LNCaP clone FGC (cell line): Measurements from ENCODE around the gene NCBP3.
A peak's percentile ranks its signal among the peaks of the same experiment; 100 is the strongest.

Experiments
- DNase-seq: peaks from one replicate; pipeline ENCODE4 v3.0.0-alpha.2; 2011; ENCODE audit warnings: low read depth
- H3K4me3 ChIP-seq: 2 replicates; pipeline ENCODE4 v1.5.1; 2011; ENCODE audit warnings: mild to moderate bottlenecking, low read depth, low read length, control low read depth
- TF ChIP-seq, protein P1 (sequence below): IDR thresholded peaks from 2 replicates; pipeline ENCODE4 v1.5.1; 2012; ENCODE audit warnings: mild to moderate bottlenecking; ENCODE audit not compliant: control insufficient read depth, insufficient read depth; ENCODE audit errors: extremely low read depth

The NCBP3 gene

DNA sequence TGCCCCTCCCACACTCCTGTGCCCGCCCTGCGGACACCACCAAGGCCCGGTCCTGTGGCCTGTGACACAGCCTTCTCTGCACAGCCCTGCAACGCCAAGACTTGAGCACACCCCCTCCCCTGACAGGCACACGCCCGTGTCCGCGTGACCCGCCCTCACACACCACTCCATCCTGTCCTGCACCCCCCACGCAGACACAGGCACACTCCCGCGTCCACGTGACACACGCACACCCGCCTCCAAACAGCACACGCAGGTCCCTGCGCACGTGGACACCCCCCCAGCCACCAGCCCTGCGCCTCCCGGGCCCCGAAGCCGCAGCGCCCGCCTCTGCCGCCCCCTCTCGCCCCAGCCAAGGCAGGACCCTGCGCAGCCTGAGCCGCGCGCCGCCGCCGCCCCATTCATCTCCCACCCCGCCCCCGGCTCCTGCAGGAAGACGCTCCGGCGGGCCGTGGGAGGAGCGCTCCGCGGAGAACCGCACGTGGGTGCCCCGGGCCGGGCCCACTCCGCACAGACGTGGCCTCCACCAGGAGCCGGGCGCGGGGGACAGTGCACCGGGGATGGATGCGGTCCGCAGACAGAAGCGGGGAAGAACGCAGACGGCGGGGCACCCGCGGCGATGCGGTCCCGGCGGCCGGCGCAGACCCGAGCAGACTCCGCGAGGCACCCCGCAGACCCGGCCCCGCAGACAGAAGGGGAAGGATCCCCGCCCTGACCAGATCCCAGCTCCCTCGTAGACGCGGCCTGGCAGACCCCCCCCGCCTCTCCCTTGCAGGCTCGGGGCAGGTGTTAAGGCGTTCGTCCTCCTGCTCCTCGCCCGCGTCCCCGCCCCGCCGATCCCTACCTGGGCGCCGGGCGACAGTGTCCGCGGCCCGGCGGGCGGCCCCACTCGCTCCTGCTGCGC lies 46.3 kb upstream of the NCBP3 start:
- DNase-seq: peak; percentile 75
- TF ChIP-seq, protein P1, sequence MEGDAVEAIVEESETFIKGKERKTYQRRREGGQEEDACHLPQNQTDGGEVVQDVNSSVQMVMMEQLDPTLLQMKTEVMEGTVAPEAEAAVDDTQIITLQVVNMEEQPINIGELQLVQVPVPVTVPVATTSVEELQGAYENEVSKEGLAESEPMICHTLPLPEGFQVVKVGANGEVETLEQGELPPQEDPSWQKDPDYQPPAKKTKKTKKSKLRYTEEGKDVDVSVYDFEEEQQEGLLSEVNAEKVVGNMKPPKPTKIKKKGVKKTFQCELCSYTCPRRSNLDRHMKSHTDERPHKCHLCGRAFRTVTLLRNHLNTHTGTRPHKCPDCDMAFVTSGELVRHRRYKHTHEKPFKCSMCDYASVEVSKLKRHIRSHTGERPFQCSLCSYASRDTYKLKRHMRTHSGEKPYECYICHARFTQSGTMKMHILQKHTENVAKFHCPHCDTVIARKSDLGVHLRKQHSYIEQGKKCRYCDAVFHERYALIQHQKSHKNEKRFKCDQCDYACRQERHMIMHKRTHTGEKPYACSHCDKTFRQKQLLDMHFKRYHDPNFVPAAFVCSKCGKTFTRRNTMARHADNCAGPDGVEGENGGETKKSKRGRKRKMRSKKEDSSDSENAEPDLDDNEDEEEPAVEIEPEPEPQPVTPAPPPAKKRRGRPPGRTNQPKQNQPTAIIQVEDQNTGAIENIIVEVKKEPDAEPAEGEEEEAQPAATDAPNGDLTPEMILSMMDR: no peak
- peak overlapping the region; percentile 76 for H3K4me3 ChIP-seq

- DNase-seq: no peak
- peak overlapping the region; percentile 76 for H3K4me3 ChIP-seq
- TF ChIP-seq, protein P1: no peak
Measured at GRCh38 chr17:3891626-3892094, 45.6 kb upstream of the NCBP3 start.

GRCh38 chr17:3890878-3891219 lies 44.8 kb upstream of the NCBP3 start:
- TF ChIP-seq, protein P1: no peak
- DNase-seq: no peak
- H3K4me3 ChIP-seq: no peak overlapping the region

GRCh38 chr17:3890082-3890877 lies 44.2 kb upstream of the NCBP3 start:
- H3K4me3 ChIP-seq: no peak overlapping the region
- TF ChIP-seq, protein P1: no peak
- no peak for DNase-seq

- TF ChIP-seq, protein P1: no peak
- H3K4me3 ChIP-seq: peak overlapping the region; percentile 41
- DNase-seq: no peak
Measured at GRCh38 chr17:3889325-3890012, 43.4 kb upstream of the NCBP3 start.

DNA sequence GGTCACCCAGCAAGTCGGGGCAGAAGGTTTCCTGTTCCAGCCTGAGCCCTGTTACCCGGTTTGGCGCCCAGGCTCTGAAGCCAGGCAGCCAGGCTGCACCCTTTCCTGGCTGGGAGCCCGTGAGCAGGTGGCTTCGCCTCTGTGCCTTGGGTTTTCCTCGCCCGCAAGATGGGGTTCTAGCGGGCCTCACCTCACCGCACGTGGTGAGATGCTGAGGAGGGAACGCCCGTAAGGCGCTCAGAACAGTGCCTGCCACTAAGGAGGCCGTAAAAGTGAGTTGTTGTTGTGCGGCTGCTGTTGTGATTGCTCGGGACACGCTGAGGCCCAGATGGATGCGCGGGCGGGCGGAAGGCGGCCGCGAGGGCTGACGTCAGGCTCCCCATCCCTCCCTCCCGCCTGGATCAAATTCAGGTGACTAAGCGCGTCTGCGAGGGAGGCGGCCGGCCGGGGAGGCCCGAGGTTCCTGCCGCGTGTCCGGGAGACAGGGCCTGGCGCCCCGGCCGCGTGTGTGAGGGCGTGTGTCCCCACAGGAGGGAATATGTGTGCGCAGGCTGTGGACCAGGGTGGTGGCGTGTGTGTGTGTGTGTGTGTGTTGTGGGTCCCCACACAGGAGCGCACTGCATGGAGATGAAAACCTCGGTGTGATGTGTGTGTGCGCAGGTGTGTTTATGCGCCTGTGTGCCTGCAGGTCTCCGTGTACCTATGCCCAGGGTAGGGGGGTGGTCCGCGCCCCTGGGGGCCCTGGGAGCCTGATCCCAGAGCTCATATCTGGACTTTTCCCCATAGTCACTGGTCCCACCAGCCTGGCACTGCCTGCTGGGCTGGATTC lies 42.5 kb upstream of the NCBP3 start:
- peak; percentile 76 for DNase-seq
- TF ChIP-seq, protein P1: no peak
- H3K4me3 ChIP-seq: peak overlapping the region; percentile 41
